CD14-positive monocyte (primary cell): Measurements from ENCODE around the gene SPATA16. TPM values are rescaled to one million over a fixed set of nuclear protein-coding genes. Genes with fewer than 3 reads are reported as not detected.

Experiments
- DNase-seq, 3 donors: peaks; one replicate each; pipeline ENCODE4 v3.0.0-alpha.2; 2011 to 2022
- H2AFZ ChIP-seq: 2 replicates; pipeline ENCODE4 v1.6.0; 2012; ENCODE audit warnings: mild to moderate bottlenecking, low read depth, low read length, inconsistent platforms; ENCODE audit not compliant: insufficient read depth, poor library complexity, severe bottlenecking
- H3K27ac ChIP-seq, 2 donors: 1 replicate in 1 of 2; 2 replicates in 1 of 2; pipeline ENCODE4 v1.5.1; 2012 to 2013; ENCODE audit warnings: low read length in 2 of 2, control low read depth in 1 of 2, inconsistent platforms in 1 of 2, low read depth in 1 of 2, mild to moderate bottlenecking in 1 of 2
- H3K27me3 ChIP-seq, 2 donors: one replicate each; pipeline versions ENCODE4 v1.6.0 to v1.6.1; 2011 to 2013; ENCODE audit warnings: low read length in 2 of 2; ENCODE audit not compliant: control insufficient read depth in 2 of 2, insufficient read depth in 2 of 2
- H3K36me3 ChIP-seq, 2 donors: replicated peaks in 1 of 2; 1 replicate in 1 of 2; 2 replicates in 1 of 2; pipeline versions ENCODE4 v1.5.1 to v1.6.1; 2012 to 2013; ENCODE audit warnings: low read length in 2 of 2, control low read depth in 1 of 2, inconsistent platforms in 1 of 2, mild to moderate bottlenecking in 1 of 2; ENCODE audit not compliant: insufficient read depth in 2 of 2, control insufficient read depth in 1 of 2
- H3K4me1 ChIP-seq, 2 donors: 1 replicate in 1 of 2; 2 replicates in 1 of 2; pipeline versions ENCODE4 v1.5.1 to v1.6.1; 2012 to 2013; ENCODE audit warnings: low read length in 2 of 2, control low read depth in 1 of 2, inconsistent platforms in 1 of 2, mild to moderate bottlenecking in 1 of 2, moderate library complexity in 1 of 2; ENCODE audit not compliant: insufficient read depth in 2 of 2, control insufficient read depth in 1 of 2
- H3K4me2 ChIP-seq: replicated peaks from 2 replicates; pipeline ENCODE3; 2012; ENCODE audit warnings: low read length, moderate library complexity, mild to moderate bottlenecking; ENCODE audit not compliant: poor library complexity, severe bottlenecking; ENCODE audit errors: extremely low read depth
- H3K4me3 ChIP-seq, 3 experiments: fragments of 200-600 bp in 1 of 3; sonication (generic) in 1 of 3; replicated peaks in 1 of 3; 1 replicate in 2 of 3; 2 replicates in 1 of 3; pipeline ENCODE4 v1.5.1; 2011 to 2013; ENCODE audit warnings: low read length in 3 of 3, mild to moderate bottlenecking in 3 of 3, control low read depth in 2 of 3, low read depth in 2 of 3, inconsistent platforms in 1 of 3, moderate library complexity in 1 of 3
- H3K79me2 ChIP-seq: 2 replicates; pipeline ENCODE4 v1.6.0; 2012; ENCODE audit warnings: mild to moderate bottlenecking, control low read depth, inconsistent platforms, low read length, moderate library complexity; ENCODE audit not compliant: insufficient read depth
- H3K9ac ChIP-seq: 2 replicates; pipeline ENCODE4 v1.6.0; 2017; ENCODE audit warnings: low read length, mild to moderate bottlenecking; ENCODE audit not compliant: insufficient read depth, poor library complexity, severe bottlenecking
- H3K9me3 ChIP-seq, 2 donors: replicated peaks in 1 of 2; 1 replicate in 1 of 2; 2 replicates in 1 of 2; pipeline versions ENCODE4 v1.5.1 to v1.6.1; 2012 to 2013; ENCODE audit warnings: low read length in 2 of 2, control low read depth in 1 of 2; ENCODE audit not compliant: control insufficient read depth in 1 of 2, insufficient read depth in 1 of 2
- H4K20me1 ChIP-seq: 2 replicates; pipeline ENCODE4 v1.6.0; 2012; ENCODE audit warnings: mild to moderate bottlenecking, low read length, control low read depth, moderate library complexity; ENCODE audit not compliant: insufficient read depth
- H3K27ac Mint-ChIP-seq, 7 donors: one replicate each; pipeline ENCODE4 v1.8.0; 2020; ENCODE audit warnings: mild to moderate bottlenecking in 7 of 7, mixed read lengths in 7 of 7, moderate library complexity in 6 of 7, inconsistent platforms in 2 of 7
- H3K27me3 Mint-ChIP-seq, 3 donors: one replicate each; pipeline ENCODE4 v1.8.0; 2021 to 2022; ENCODE audit warnings: low read depth in 3 of 3, mild to moderate bottlenecking in 3 of 3, mixed read lengths in 3 of 3, moderate library complexity in 3 of 3, inconsistent platforms in 1 of 3
- H3K36me3 Mint-ChIP-seq, 2 donors: one replicate each; pipeline ENCODE4 v1.8.0; 2020; ENCODE audit warnings: mixed read lengths in 2 of 2, inconsistent platforms in 1 of 2, mild to moderate bottlenecking in 1 of 2
- H3K4me1 Mint-ChIP-seq: one replicate; pipeline ENCODE4 v1.8.0; 2020; ENCODE audit warnings: mild to moderate bottlenecking, mixed read lengths
- H3K4me3 Mint-ChIP-seq, 2 donors: one replicate each; pipeline ENCODE4 v1.8.0; 2020; ENCODE audit warnings: mild to moderate bottlenecking in 2 of 2, mixed read lengths in 2 of 2, moderate library complexity in 1 of 2
- H3K9me3 Mint-ChIP-seq, 7 donors: one replicate each; pipeline ENCODE4 v1.8.0; 2020 to 2022; ENCODE audit warnings: mixed read lengths in 7 of 7, mild to moderate bottlenecking in 6 of 7, moderate library complexity in 6 of 7, inconsistent platforms in 2 of 7
- WGBS: methylation state at CpG from one replicate; pipeline ENCODE4 v1.1.5; 2013; ENCODE audit warnings: missing lambda C conversion rate; ENCODE audit not compliant: insufficient coverage; 5-methylcytosine and 5-hydroxymethylcytosine counted together
- intact Hi-C, 2 donors: fragments of 100-400 bp; cut with micrococcal nuclease; formaldehyde crosslinking; loops; one replicate each; pipeline versions ENCODE4 v1.15.0 to v1.15.1; 2023
- polyA plus RNA-seq, 3 donors: library from polyadenylated mRNA; depleted of rRNA in 1 of 3; unstranded in 2 of 3; stranded (reverse) in 1 of 3; fragments of 300-500 nt in 2 of 3; fragments of >200 nt in 1 of 3; fragmentation: Illumina TruSeq in 2 of 3; gene quantifications; 1 replicate in 2 of 3; 2 replicates in 1 of 3; pipeline ENCODE4 v1.2.3, GENCODE V29; 2012 to 2021
- TF ChIP-seq, protein P1 (sequence below): fragments of 200-600 bp; IDR thresholded peaks from one replicate; pipeline ENCODE4 v1.8.0; 2022; ENCODE audit warnings: antibody characterized with exemption, mild to moderate bottlenecking

SPATA16 gene
- polyA plus RNA-seq, 3 donors, result not detected

GRCh38 chr3:172973799-172974198 is 167.2 kb downstream of the SPATA16 start:
- Mint-ChIP-seq H3K27me3 (peaks cover 0 to 2% (median 0%) of the 10 kb centered on the region in 3 donors), H3K9me3 (peaks cover 0 to under 1% (median 0%) of the 10 kb centered on the region in 7 donors), H3K4me1 (no peaks in the 10 kb centered on the region), H3K27ac (no peak overlapping the region), H3K4me3 (no peak overlapping the region), H3K36me3 (no peaks in the 10 kb centered on the region)
- H3K79me2 ChIP-seq, result no peaks in the 10 kb centered on the region
- H3K27ac ChIP-seq, result no peak overlapping the region
- intact Hi-C loops, result no loop called here
- no peak overlapping the region for H3K4me3 ChIP-seq
- no peaks in the 10 kb centered on the region for H4K20me1 ChIP-seq
- no peak overlapping the region for H3K4me2 ChIP-seq
- TF ChIP-seq, protein P1, sequence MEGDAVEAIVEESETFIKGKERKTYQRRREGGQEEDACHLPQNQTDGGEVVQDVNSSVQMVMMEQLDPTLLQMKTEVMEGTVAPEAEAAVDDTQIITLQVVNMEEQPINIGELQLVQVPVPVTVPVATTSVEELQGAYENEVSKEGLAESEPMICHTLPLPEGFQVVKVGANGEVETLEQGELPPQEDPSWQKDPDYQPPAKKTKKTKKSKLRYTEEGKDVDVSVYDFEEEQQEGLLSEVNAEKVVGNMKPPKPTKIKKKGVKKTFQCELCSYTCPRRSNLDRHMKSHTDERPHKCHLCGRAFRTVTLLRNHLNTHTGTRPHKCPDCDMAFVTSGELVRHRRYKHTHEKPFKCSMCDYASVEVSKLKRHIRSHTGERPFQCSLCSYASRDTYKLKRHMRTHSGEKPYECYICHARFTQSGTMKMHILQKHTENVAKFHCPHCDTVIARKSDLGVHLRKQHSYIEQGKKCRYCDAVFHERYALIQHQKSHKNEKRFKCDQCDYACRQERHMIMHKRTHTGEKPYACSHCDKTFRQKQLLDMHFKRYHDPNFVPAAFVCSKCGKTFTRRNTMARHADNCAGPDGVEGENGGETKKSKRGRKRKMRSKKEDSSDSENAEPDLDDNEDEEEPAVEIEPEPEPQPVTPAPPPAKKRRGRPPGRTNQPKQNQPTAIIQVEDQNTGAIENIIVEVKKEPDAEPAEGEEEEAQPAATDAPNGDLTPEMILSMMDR, result no peak
- no peaks in the 10 kb centered on the region for H3K9me3 ChIP-seq
- H3K9ac ChIP-seq, result no peak overlapping the region
- no peak for DNase-seq
- H3K4me1 ChIP-seq, result no peaks in the 10 kb centered on the region
- WGBS, result no CpG with 5 or more reads among the region's 2 CpGs
- no peaks in the 10 kb centered on the region for H3K36me3 ChIP-seq
- H2AFZ ChIP-seq, result no peak overlapping the region
- H3K27me3 ChIP-seq, result no peaks in the 10 kb centered on the region

DNA sequence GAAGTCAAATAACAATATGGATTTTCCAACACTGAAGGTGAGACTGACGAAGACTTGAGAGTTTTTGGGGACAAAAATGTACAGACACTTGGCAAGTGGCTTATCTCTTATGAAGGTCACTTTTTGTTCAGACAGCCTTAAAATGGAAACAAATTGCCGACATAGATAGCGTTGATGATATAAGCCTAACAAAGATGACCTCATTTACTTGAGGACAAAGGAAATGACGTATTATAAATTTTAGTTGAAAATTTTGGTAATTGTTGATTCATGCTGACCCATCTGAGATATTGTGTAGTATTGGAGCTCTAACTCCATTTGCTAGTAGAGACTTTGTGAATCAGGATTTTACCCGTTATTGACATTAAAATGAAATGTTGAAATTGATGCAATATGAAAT is 168.3 kb downstream of the SPATA16 start:
- Histone ChIP-seq H3K36me3 (no peaks in the 10 kb centered on the region), H4K20me1 (no peaks in the 10 kb centered on the region), H3K4me2 (no peak overlapping the region), H3K9ac (no peak overlapping the region), H3K9me3 (no peaks in the 10 kb centered on the region), H3K27me3 (no peaks in the 10 kb centered on the region), H2AFZ (no peak overlapping the region), H3K4me1 (no peaks in the 10 kb centered on the region), H3K27ac (no peak overlapping the region), H3K79me2 (no peaks in the 10 kb centered on the region), H3K4me3 (no peak overlapping the region)
- TF ChIP-seq, protein P1, result no peak
- Mint-ChIP-seq H3K27ac (no peak overlapping the region), H3K4me1 (no peaks in the 10 kb centered on the region), H3K4me3 (no peak overlapping the region), H3K27me3 (peaks cover 0 to 2% (median 0%) of the 10 kb centered on the region in 3 donors), H3K36me3 (no peaks in the 10 kb centered on the region), H3K9me3 (no peaks in the 10 kb centered on the region)
- intact Hi-C loops, result no loop called here
- 91% methylated on average over 4 of the region's 5 CpGs for WGBS
- DNase-seq, result no peak
